IMR-90 (cell line): ENCODE measurements around the gene DNAJC28.

Experiments
- BHLHE40 ChIP-seq: fragments of 150-350 bp; IDR thresholded peaks from 2 replicates; pipeline ENCODE4 v1.6.1; 2016; ENCODE audit warnings: mild to moderate bottlenecking, low read depth, low read length
- CEBPB ChIP-seq: IDR thresholded peaks from 2 replicates; pipeline ENCODE4 v1.6.1; 2012; ENCODE audit warnings: low read depth, low read length, improper control_type of control experiment
- CHD1 ChIP-seq: IDR thresholded peaks from 2 replicates; pipeline ENCODE4 v1.6.1; 2012; ENCODE audit warnings: low read depth, low read length, improper control_type of control experiment
- MAFK ChIP-seq: IDR thresholded peaks from 2 replicates; pipeline ENCODE4 v1.6.1; 2012; ENCODE audit warnings: low read depth, low read length, improper control_type of control experiment
- MXI1 ChIP-seq: IDR thresholded peaks from 2 replicates; pipeline ENCODE4 v1.6.1; 2012; ENCODE audit warnings: low read depth, mild to moderate bottlenecking, low read length, moderate library complexity, borderline replicate concordance
- POLR2A ChIP-seq: IDR thresholded peaks from 2 replicates; pipeline ENCODE4 v1.6.1; 2012; ENCODE audit warnings: mild to moderate bottlenecking, low read depth, low read length
- RAD21 ChIP-seq: IDR thresholded peaks from 2 replicates; pipeline ENCODE4 v1.6.1; 2012; ENCODE audit warnings: low read length, improper control_type of control experiment
- RCOR1 ChIP-seq: IDR thresholded peaks from 2 replicates; pipeline ENCODE4 v1.6.1; 2012; ENCODE audit warnings: mild to moderate bottlenecking, low read length, improper control_type of control experiment; ENCODE audit not compliant: insufficient replicate concordance
- RFX5 ChIP-seq: IDR thresholded peaks from 2 replicates; pipeline ENCODE4 v1.8.0; 2012; ENCODE audit warnings: low read depth, mild to moderate bottlenecking, low read length, moderate library complexity
- TF ChIP-seq, protein P1 (sequence below): conservative IDR thresholded peaks from 2 replicates; pipeline ENCODE4 v1.5.1; 2012; ENCODE audit warnings: mild to moderate bottlenecking, low read depth, low read length, improper control_type of control experiment
- TF ChIP-seq, protein P2 (sequence below): fragments of 150-350 bp; IDR thresholded peaks from 2 replicates; pipeline ENCODE4 v1.6.1; 2017; ENCODE audit warnings: mild to moderate bottlenecking, antibody characterized with exemption, low read length, low read depth

DNA sequence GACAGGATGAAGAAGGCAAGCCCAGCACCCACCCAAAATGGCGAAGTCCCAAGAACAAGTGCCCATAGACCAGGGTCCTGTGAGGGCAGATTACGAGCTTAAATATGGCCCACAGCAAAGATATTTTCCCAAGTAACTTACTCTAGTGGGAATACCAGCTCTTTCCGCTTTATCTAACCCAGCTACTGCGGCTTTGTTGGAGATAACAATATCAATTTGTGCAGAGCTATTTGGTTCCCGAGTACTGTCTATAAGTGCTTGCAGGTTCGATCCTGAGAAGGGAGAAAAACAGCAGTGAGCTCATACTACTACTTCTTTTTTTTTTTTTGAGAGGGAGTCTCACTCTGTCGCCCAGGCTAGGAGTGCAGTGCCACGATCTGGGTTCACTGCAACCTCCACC, 14.3 kb upstream of the DNAJC28 start:
- TF ChIP-seq, protein P1, sequence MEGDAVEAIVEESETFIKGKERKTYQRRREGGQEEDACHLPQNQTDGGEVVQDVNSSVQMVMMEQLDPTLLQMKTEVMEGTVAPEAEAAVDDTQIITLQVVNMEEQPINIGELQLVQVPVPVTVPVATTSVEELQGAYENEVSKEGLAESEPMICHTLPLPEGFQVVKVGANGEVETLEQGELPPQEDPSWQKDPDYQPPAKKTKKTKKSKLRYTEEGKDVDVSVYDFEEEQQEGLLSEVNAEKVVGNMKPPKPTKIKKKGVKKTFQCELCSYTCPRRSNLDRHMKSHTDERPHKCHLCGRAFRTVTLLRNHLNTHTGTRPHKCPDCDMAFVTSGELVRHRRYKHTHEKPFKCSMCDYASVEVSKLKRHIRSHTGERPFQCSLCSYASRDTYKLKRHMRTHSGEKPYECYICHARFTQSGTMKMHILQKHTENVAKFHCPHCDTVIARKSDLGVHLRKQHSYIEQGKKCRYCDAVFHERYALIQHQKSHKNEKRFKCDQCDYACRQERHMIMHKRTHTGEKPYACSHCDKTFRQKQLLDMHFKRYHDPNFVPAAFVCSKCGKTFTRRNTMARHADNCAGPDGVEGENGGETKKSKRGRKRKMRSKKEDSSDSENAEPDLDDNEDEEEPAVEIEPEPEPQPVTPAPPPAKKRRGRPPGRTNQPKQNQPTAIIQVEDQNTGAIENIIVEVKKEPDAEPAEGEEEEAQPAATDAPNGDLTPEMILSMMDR, result no peak
- TF ChIP-seq POLR2A (no peak), RFX5 (no peak), CEBPB (no peak), MAFK (no peak), BHLHE40 (no peak), MXI1 (no peak), CHD1 (no peak), RAD21 (no peak), RCOR1 (no peak)
- TF ChIP-seq, protein P2, sequence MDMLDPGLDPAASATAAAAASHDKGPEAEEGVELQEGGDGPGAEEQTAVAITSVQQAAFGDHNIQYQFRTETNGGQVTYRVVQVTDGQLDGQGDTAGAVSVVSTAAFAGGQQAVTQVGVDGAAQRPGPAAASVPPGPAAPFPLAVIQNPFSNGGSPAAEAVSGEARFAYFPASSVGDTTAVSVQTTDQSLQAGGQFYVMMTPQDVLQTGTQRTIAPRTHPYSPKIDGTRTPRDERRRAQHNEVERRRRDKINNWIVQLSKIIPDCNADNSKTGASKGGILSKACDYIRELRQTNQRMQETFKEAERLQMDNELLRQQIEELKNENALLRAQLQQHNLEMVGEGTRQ, result no peak
